HG03066 (cell line): ENCODE data around the gene DGKK.

ENCODE experiments used
- ATAC-seq: cut with Tn5 transposase; IDR thresholded peaks from one replicate; pipeline ENCODE4 v1.9.1; 2021; ENCODE audit warnings: low read depth; ENCODE audit not compliant: unreplicated experiment

DGKK gene, protein sequence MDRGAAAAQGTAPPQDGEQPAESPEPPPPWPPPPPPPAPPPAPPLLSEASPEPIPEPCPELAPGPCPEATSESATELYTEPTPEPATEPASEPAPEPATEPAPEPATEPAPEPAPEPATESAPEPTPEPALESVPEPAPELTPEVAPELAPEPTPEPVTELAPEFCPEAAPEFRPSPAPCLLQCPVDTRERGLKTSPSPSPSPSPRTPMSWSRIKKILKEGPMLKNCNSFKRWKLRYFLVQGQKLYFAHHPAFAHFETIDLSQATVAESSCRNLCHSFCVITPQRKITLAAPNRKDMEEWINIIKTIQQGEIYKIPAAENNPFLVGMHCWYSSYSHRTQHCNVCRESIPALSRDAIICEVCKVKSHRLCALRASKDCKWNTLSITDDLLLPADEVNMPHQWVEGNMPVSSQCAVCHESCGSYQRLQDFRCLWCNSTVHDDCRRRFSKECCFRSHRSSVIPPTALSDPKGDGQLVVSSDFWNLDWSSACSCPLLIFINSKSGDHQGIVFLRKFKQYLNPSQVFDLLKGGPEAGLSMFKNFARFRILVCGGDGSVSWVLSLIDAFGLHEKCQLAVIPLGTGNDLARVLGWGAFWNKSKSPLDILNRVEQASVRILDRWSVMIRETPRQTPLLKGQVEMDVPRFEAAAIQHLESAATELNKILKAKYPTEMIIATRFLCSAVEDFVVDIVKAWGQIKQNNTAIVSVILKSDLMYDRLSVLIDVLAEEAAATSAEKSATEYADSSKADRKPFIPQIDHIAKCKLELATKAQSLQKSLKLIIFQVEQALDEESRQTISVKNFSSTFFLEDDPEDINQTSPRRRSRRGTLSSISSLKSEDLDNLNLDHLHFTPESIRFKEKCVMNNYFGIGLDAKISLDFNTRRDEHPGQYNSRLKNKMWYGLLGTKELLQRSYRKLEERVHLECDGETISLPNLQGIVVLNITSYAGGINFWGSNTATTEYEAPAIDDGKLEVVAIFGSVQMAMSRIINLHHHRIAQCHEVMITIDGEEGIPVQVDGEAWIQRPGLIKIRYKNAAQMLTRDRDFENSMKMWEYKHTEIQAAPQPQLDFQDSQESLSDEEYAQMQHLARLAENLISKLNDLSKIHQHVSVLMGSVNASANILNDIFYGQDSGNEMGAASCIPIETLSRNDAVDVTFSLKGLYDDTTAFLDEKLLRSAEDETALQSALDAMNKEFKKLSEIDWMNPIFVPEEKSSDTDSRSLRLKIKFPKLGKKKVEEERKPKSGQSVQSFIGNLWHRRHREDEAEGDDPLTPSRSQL

DNA sequence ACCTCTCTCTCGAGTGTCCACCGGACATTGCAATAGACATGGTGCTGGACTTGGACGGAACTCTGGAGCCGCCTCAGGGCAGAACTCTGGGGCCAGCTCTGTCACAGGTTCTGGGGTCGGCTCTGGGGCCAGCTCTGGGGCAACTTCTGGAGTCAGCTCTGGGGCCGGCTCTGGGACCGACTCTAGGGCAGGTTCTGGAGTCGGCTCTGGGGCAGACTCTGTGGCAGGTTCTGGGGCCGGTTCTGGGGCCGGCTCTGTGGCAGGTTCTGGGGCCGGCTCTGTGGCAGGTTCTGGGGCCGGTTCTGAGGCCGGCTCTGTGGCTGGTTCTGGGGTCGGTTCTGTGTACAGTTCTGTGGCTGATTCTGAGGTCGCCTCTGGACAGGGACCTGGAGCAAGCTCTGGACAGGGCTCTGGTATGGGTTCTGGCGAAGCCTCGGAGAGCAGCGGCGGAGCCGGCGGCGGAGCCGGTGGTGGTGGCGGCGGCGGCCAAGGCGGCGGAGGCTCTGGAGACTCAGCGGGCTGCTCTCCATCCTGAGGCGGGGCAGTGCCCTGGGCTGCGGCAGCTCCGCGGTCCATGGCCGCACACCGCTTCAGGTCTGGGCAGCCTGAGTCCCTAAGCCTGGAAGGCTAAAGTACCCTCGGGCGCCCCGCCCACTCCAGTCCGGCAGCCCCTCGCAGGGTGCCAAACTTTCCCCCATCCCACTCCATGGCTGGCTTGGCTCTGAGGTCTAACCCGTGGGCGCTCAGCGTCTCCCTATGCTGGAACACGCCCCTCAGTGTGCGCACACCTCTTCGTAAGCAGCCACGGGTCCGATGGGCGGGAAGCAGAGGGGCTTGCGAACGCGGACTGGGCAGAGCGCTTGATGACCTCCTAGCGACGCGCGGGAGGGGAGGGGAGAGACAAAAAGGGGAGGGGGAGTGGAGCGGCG lies at the start of gene DGKK:
Gene DGKK (minus strand): TSS at position 723 of the 929 bp plus-strand sequence. CDS start 147 bp downstream, at position 576.
- no peak for ATAC-seq

- ATAC-seq, result no peak
Measured at GRCh38 chrX:50514811-50515210, 44.2 kb upstream of the DGKK start.

GRCh38 chrX:50497114-50497513 lies 26.5 kb upstream of the DGKK start:
- ATAC-seq, result no peak

- ATAC-seq, result no peak
Measured at GRCh38 chrX:50495616-50496015, 25.0 kb upstream of the DGKK start.

DNA sequence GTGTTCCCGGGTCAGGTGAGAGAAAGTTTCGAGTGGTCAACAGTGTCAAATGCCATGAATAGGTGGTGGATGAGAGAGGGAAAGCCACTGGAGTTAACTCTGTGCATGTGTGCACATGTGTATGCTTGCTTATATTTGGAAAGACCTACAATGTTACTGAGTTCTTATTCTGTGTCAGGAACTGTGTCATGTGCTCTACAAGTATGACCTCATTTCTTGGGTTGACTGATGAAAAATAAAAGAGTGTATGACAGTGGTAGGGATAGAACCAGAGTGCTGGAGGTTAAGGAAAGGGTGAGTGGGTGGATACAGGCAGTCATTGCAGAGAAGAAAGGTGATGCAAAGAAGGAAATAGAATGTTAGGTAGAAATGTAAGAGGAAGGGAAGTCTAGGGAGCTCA lies 22.1 kb upstream of the DGKK start:
- no peak for ATAC-seq

- no peak for ATAC-seq
Measured at GRCh38 chrX:50484662-50485061, 14.0 kb upstream of the DGKK start.

GRCh38 chrX:50483283-50483682 lies 12.7 kb upstream of the DGKK start:
- no peak for ATAC-seq

DNA sequence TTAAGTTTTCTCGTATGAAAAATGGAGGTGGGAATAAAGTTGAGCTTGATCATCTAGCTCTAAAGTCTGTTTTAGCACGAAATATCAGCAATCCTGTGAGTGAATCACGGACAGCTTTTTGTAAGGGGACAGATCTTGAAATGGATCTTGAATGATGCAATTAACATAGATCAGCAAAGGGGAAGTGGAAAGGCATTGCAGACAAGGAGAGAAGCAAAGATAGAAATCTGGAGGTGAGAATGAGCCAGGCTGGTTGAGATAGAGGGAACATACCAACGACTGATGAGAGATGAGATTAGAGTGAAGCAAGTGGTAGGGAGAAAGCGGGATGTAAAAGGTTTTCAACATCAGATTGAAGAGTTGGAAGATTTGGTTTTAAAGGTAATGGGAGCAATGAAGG lies 4.6 kb upstream of the DGKK start:
- ATAC-seq, result no peak

DNA sequence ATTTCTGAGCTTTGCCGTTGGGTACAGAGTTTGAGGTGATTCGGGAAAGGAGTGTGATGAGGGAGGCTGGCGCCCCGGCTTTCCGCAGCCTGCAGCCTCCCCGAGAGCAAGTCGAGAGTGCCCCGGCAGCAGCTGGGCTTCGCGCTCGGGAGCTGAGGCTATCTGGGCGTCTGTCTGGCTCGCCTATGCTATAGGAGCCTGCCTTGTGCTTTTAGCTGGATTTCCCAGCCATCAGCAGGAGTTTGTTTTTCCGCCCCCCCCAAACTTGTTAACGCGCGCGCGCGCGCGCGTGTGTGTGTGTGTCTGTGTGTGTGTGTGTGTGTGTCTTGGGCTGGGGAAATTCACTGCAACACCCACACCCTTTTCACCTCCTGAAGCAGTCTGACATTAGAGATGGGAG lies 765 bp upstream of the DGKK start:
- no peak for ATAC-seq

- ATAC-seq, result no peak
Measured at GRCh38 chrX:50469206-50469605, 1.4 kb downstream of the DGKK start.

- ATAC-seq, result no peak
Measured at GRCh38 chrX:50459615-50460014, 11.0 kb downstream of the DGKK start.

- no peak for ATAC-seq
Measured at GRCh38 chrX:50458483-50458882, 12.1 kb downstream of the DGKK start.

- no peak for ATAC-seq
Measured at GRCh38 chrX:50456712-50457484, 13.7 kb downstream of the DGKK start.

- no peak for ATAC-seq
Measured at GRCh38 chrX:50452782-50453181, 17.8 kb downstream of the DGKK start.

GRCh38 chrX:50450324-50450723 lies 20.3 kb downstream of the DGKK start:
- no peak for ATAC-seq

- no peak for ATAC-seq
Measured at GRCh38 chrX:50448565-50448964, 22.1 kb downstream of the DGKK start.

- no peak for ATAC-seq
Measured at GRCh38 chrX:50447535-50447934, 23.1 kb downstream of the DGKK start.

DNA sequence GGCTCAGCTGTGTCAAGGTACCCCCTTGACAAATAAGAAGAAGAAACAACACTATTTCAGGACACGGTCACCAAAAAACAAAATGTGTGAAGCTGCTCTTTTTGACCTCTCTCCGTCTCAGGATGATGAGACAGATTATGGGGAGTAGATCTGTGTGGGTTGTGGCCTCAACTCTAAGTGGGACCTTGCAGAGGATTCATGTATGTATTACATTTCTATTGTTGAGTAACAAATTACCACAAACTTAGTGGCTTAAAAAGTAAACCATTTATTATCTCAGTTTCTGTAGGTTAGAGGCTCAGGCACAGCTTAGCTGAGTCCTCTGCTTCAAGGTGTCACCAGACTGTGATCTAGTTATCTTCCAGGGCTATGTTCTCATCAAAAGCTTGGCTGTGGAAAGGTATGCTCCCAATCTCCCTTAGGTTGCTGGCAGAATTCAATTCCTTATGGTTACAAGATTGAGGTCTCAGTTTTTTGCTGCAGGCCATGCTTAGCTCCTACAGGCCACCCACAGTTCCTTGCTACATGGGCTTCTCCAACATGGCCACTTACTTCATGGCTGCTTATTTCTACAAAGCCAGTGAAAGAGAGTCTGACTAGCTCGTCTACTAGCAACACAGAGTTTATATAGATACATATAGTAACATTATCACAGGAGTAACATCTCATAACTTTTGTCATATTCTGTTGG lies 28.1 kb downstream of the DGKK start:
- ATAC-seq, result no peak
